Measurements from ENCODE around the gene INCENP.

Gene INCENP

GRCh38 chr11:62108971-62109404, 14.8 kb upstream of the INCENP start:
- Mint-ChIP-seq H3K36me3 (ENCODE audit: low read depth) (no peaks in the 10 kb centered on the region), H3K27me3 (peaks cover 2% of the 10 kb centered on the region), H3K4me3 (no peak overlapping the region), H3K27ac (no peak overlapping the region), H3K9me3 (no peaks in the 10 kb centered on the region), H3K4me1 (peaks cover 20% of the 10 kb centered on the region)
- DNase-seq (no peak), ATAC-seq (no peak)

GRCh38 chr11:62115085-62115694, 8.6 kb upstream of the INCENP start:
- Mint-ChIP-seq H3K9me3 (peaks cover 9% of the 10 kb centered on the region), H3K4me3 (no peak overlapping the region), H3K4me1 (peaks cover 2% of the 10 kb centered on the region), H3K27me3 (peaks cover 2% of the 10 kb centered on the region), H3K36me3 (ENCODE audit: low read depth) (no peaks in the 10 kb centered on the region), H3K27ac (no peak overlapping the region)
- no peak for ATAC-seq
- DNase-seq, result no peak

- Mint-ChIP-seq H3K36me3 (ENCODE audit: low read depth) (no peaks in the 10 kb centered on the region), H3K4me1 (peaks cover 2% of the 10 kb centered on the region), H3K4me3 (no peak overlapping the region), H3K27me3 (no peaks in the 10 kb centered on the region), H3K9me3 (peaks cover 9% of the 10 kb centered on the region), H3K27ac (no peak overlapping the region)
- DNase-seq, result no peak
- no peak for ATAC-seq
These were observed 7.4 kb upstream of the INCENP start for GRCh38 chr11:62116451-62116850.

GRCh38 chr11:62119569-62119968, 4.2 kb upstream of the INCENP start:
- DNase-seq (no peak), ATAC-seq (no peak)
- H3K4me3 Mint-ChIP-seq, result no peak overlapping the region
- no peak overlapping the region for H3K27ac Mint-ChIP-seq
- H3K4me1 Mint-ChIP-seq, result peaks cover 9% of the 10 kb centered on the region
- H3K9me3 Mint-ChIP-seq, result peaks cover 9% of the 10 kb centered on the region
- H3K36me3 Mint-ChIP-seq (ENCODE audit: low read depth), result peaks cover 4% of the 10 kb centered on the region
- no peaks in the 10 kb centered on the region for H3K27me3 Mint-ChIP-seq

- peaks cover 13% of the 10 kb centered on the region for H3K4me1 Mint-ChIP-seq
- no peaks in the 10 kb centered on the region for H3K27me3 Mint-ChIP-seq
- ATAC-seq (no peak), DNase-seq (no peak)
- H3K4me3 Mint-ChIP-seq, result no peak overlapping the region
- H3K27ac Mint-ChIP-seq, result no peak overlapping the region
- peaks cover 9% of the 10 kb centered on the region for H3K9me3 Mint-ChIP-seq
- H3K36me3 Mint-ChIP-seq (ENCODE audit: low read depth), result peaks cover 8% of the 10 kb centered on the region
These were observed 3.8 kb upstream of the INCENP start for GRCh38 chr11:62120001-62120400.

- no peak overlapping the region for H3K4me3 Mint-ChIP-seq
- ATAC-seq (no peak), DNase-seq (no peak)
- peaks cover 8% of the 10 kb centered on the region for H3K36me3 Mint-ChIP-seq (ENCODE audit: low read depth)
- peaks cover 9% of the 10 kb centered on the region for H3K9me3 Mint-ChIP-seq
- H3K27ac Mint-ChIP-seq, result no peak overlapping the region
- H3K27me3 Mint-ChIP-seq, result no peaks in the 10 kb centered on the region
- peaks cover 16% of the 10 kb centered on the region for H3K4me1 Mint-ChIP-seq
These were observed 3.4 kb upstream of the INCENP start for GRCh38 chr11:62120431-62120830.

- H3K36me3 Mint-ChIP-seq (ENCODE audit: low read depth), result peaks cover 10% of the 10 kb centered on the region
- ATAC-seq, result no peak
- DNase-seq, result no peak
These were observed 1.7 kb upstream of the INCENP start for GRCh38 chr11:62122076-62122475.

GRCh38 chr11:62124186-62125113, 639 bp downstream of the INCENP start:
- Mint-ChIP-seq H3K27me3 (no peaks in the 10 kb centered on the region), H3K4me3 (peak overlapping the region; percentile 89), H3K36me3 (ENCODE audit: low read depth) (peaks cover 20% of the 10 kb centered on the region), H3K9me3 (no peaks in the 10 kb centered on the region), H3K4me1 (peaks cover 32% of the 10 kb centered on the region), H3K27ac (peak overlapping the region; percentile 87)
- DNase-seq (peak; percentile 56), ATAC-seq (peak; percentile 22)

More at GRCh38 chr11:62122076-62122475, 1.7 kb upstream of the INCENP start:
- no peaks in the 10 kb centered on the region for H3K9me3 Mint-ChIP-seq
- no peaks in the 10 kb centered on the region for H3K27me3 Mint-ChIP-seq
- no peak overlapping the region for H3K4me3 Mint-ChIP-seq
- H3K27ac Mint-ChIP-seq, result no peak overlapping the region
- peaks cover 29% of the 10 kb centered on the region for H3K4me1 Mint-ChIP-seq

GRCh38 chr11:62125316-62125715, 1.5 kb downstream of the INCENP start:
- Mint-ChIP-seq H3K4me3 (peak overlapping the region; percentile 89), H3K27ac (peak overlapping the region; percentile 87), H3K9me3 (no peaks in the 10 kb centered on the region), H3K4me1 (peaks cover 32% of the 10 kb centered on the region), H3K27me3 (no peaks in the 10 kb centered on the region), H3K36me3 (ENCODE audit: low read depth) (peaks cover 25% of the 10 kb centered on the region)
- ATAC-seq (no peak), DNase-seq (no peak)

GRCh38 chr11:62125881-62126280, 2.1 kb downstream of the INCENP start:
- DNase-seq (no peak), ATAC-seq (no peak)
- H3K27me3 Mint-ChIP-seq, result no peaks in the 10 kb centered on the region
- peak overlapping the region; percentile 89 for H3K4me3 Mint-ChIP-seq
- H3K36me3 Mint-ChIP-seq (ENCODE audit: low read depth), result peaks cover 31% of the 10 kb centered on the region
- H3K27ac Mint-ChIP-seq, result no peak overlapping the region
- no peaks in the 10 kb centered on the region for H3K9me3 Mint-ChIP-seq
- peaks cover 32% of the 10 kb centered on the region for H3K4me1 Mint-ChIP-seq

- Mint-ChIP-seq H3K4me3 (no peak overlapping the region), H3K27me3 (no peaks in the 10 kb centered on the region), H3K36me3 (ENCODE audit: low read depth) (peaks cover 42% of the 10 kb centered on the region), H3K27ac (no peak overlapping the region), H3K9me3 (no peaks in the 10 kb centered on the region), H3K4me1 (peaks cover 37% of the 10 kb centered on the region)
- ATAC-seq, result no peak
- DNase-seq, result no peak
These were observed 3.6 kb downstream of the INCENP start for GRCh38 chr11:62127426-62127825.

- peaks cover 48% of the 10 kb centered on the region for H3K36me3 Mint-ChIP-seq (ENCODE audit: low read depth)
- no peaks in the 10 kb centered on the region for H3K27me3 Mint-ChIP-seq
- H3K27ac Mint-ChIP-seq, result no peak overlapping the region
- no peaks in the 10 kb centered on the region for H3K9me3 Mint-ChIP-seq
- DNase-seq (no peak), ATAC-seq (no peak)
- H3K4me1 Mint-ChIP-seq, result peaks cover 36% of the 10 kb centered on the region
- no peak overlapping the region for H3K4me3 Mint-ChIP-seq
These were observed 4.3 kb downstream of the INCENP start for GRCh38 chr11:62127941-62128770.

- Mint-ChIP-seq H3K27ac (no peak overlapping the region), H3K27me3 (no peaks in the 10 kb centered on the region), H3K9me3 (no peaks in the 10 kb centered on the region), H3K4me1 (peaks cover 29% of the 10 kb centered on the region), H3K4me3 (no peak overlapping the region), H3K36me3 (ENCODE audit: low read depth) (peaks cover 49% of the 10 kb centered on the region)
- ATAC-seq (no peak), DNase-seq (no peak)
These were observed 5.0 kb downstream of the INCENP start for GRCh38 chr11:62128835-62129234.

- no peaks in the 10 kb centered on the region for H3K9me3 Mint-ChIP-seq
- H3K27ac Mint-ChIP-seq, result no peak overlapping the region
- peaks cover 51% of the 10 kb centered on the region for H3K36me3 Mint-ChIP-seq (ENCODE audit: low read depth)
- DNase-seq, result no peak
- no peak for ATAC-seq
- no peak overlapping the region for H3K4me3 Mint-ChIP-seq
- H3K4me1 Mint-ChIP-seq, result peaks cover 29% of the 10 kb centered on the region
- H3K27me3 Mint-ChIP-seq, result no peaks in the 10 kb centered on the region
These were observed 5.9 kb downstream of the INCENP start for GRCh38 chr11:62129590-62130282.

Data from activated naive CD8-positive, alpha-beta T cell treated with anti-CD3 and anti-CD28 coated beads, Interleukin-2, amount 50 U/mL, for 24 hours (primary cell).